PC-9 (cell line): ENCODE results near the gene TRAF3.
"Not testable (repeated sequence)": the region's sequence is repeated elsewhere in the genome, so short reads cannot be mapped to it uniquely, and the experiment has no call there.

Source experiments
- CTCF ChIP-seq: fragments of 200-600 bp; sonication (generic); conservative IDR thresholded peaks from 2 replicates; pipeline ENCODE4 v1.6.1; 2017; ENCODE audit warnings: mixed run types, antibody characterized with exemption, mild to moderate bottlenecking, moderate library complexity
- EZH2 ChIP-seq: fragments of 200-600 bp; sonication (generic); IDR thresholded peaks from 2 replicates; pipeline ENCODE4 v1.8.0; 2017; ENCODE audit warnings: antibody characterized with exemption, low read depth

GRCh38 chr14:102877511-102877910 lies 100.3 kb downstream of the TRAF3 start:
- TF ChIP-seq CTCF, EZH2: not testable (repeated sequence)
